SJCRH30 (cell line): Measurements from ENCODE around the gene CPXM1. TPM values are rescaled to one million over a fixed set of nuclear protein-coding genes. Genes with fewer than 3 reads are reported as not detected.
"Not testable (repeated sequence)": the region's sequence is repeated elsewhere in the genome, so short reads cannot be mapped to it uniquely, and the experiment has no call there.

Source experiments
- DNase-seq, 2 experiments: peaks; one replicate each; pipeline ENCODE4 v3.0.0-alpha.2; 2015 to 2020
- H3K27ac ChIP-seq: fragments of 250-450 bp; sonication (Bioruptor Pico); 2 replicates; pipeline ENCODE4 v1.5.1; 2020; ENCODE audit warnings: mild to moderate bottlenecking, moderate library complexity
- H3K27me3 ChIP-seq: fragments of 250-450 bp; sonication (Bioruptor Pico); 2 replicates; pipeline ENCODE4 v1.5.1; 2020; ENCODE audit warnings: mild to moderate bottlenecking, moderate library complexity
- H3K36me3 ChIP-seq: fragments of 250-450 bp; sonication (Bioruptor Pico); 2 replicates; pipeline ENCODE4 v1.5.1; 2020; ENCODE audit warnings: mild to moderate bottlenecking, moderate library complexity
- H3K4me1 ChIP-seq: fragments of 250-450 bp; sonication (Bioruptor Pico); 2 replicates; pipeline ENCODE4 v1.5.1; 2020; ENCODE audit warnings: mild to moderate bottlenecking, moderate library complexity
- H3K4me3 ChIP-seq: fragments of 250-450 bp; sonication (Bioruptor Pico); 2 replicates; pipeline ENCODE4 v1.5.1; 2020; ENCODE audit warnings: mild to moderate bottlenecking, moderate library complexity
- H3K9me3 ChIP-seq: fragments of 250-450 bp; sonication (Bioruptor Pico); replicated peaks from 2 replicates; pipeline ENCODE4 v1.5.1; 2020; ENCODE audit warnings: mild to moderate bottlenecking, moderate library complexity
- total RNA-seq: library from RNA; depleted of rRNA; stranded (reverse); fragments of >200 nt; shearing (Covaris generic); gene quantifications from 2 replicates; pipeline ENCODE4 v1.2.3, GENCODE V29; 2014

The CPXM1 gene
- total RNA-seq, 1 experiment from 2014 or later = 0.12 TPM

- Histone ChIP-seq H3K4me1 (peaks cover 5% of the 10 kb centered on the region; the same call in 1 of the 2 replicates), H3K9me3 (no peaks in the 10 kb centered on the region), H3K27me3 (no peaks in the 10 kb centered on the region), H3K36me3 (no peaks in the 10 kb centered on the region), H3K4me3 (no peak overlapping the region), H3K27ac (no peak overlapping the region)
- DNase-seq = no peak
Observed at GRCh38 chr20:2834401-2835110, 34.1 kb upstream of the CPXM1 start.

GRCh38 chr20:2833761-2834160 lies 33.3 kb upstream of the CPXM1 start:
- Histone ChIP-seq H3K27ac (no peak overlapping the region), H3K9me3 (no peaks in the 10 kb centered on the region), H3K27me3 (no peaks in the 10 kb centered on the region), H3K4me3 (no peak overlapping the region), H3K4me1 (peaks cover 5% of the 10 kb centered on the region; the same call in 1 of the 2 replicates), H3K36me3 (no peaks in the 10 kb centered on the region)
- no peak for DNase-seq

- DNase-seq, H3K4me1 ChIP-seq, H3K9me3 ChIP-seq, H3K36me3 ChIP-seq, H3K27me3 ChIP-seq, H3K27ac ChIP-seq, H3K4me3 ChIP-seq: not testable (repeated sequence)
Observed at GRCh38 chr20:2831206-2831605, 30.8 kb upstream of the CPXM1 start.

GRCh38 chr20:2829376-2829775 lies 28.9 kb upstream of the CPXM1 start:
- Histone ChIP-seq H3K9me3 (no peaks in the 10 kb centered on the region), H3K27ac (no peak overlapping the region), H3K4me1 (peaks cover 11% of the 10 kb centered on the region), H3K36me3 (no peaks in the 10 kb centered on the region), H3K4me3 (no peak overlapping the region), H3K27me3 (no peaks in the 10 kb centered on the region)
- DNase-seq = no peak

- H3K27me3 ChIP-seq = no peaks in the 10 kb centered on the region
- DNase-seq = no peak
- no peaks in the 10 kb centered on the region for H3K36me3 ChIP-seq
- no peaks in the 10 kb centered on the region for H3K9me3 ChIP-seq
- peaks cover 7% of the 10 kb centered on the region for H3K4me1 ChIP-seq
- no peak overlapping the region for H3K27ac ChIP-seq
- no peak overlapping the region for H3K4me3 ChIP-seq
Observed at GRCh38 chr20:2826655-2827054, 26.2 kb upstream of the CPXM1 start.

- peak in 1 of 2 experiments; percentile 35 for DNase-seq
- H3K4me1 ChIP-seq = peaks cover 10% of the 10 kb centered on the region
- no peaks in the 10 kb centered on the region for H3K27me3 ChIP-seq
- no peak overlapping the region for H3K4me3 ChIP-seq
- no peaks in the 10 kb centered on the region for H3K9me3 ChIP-seq
- no peaks in the 10 kb centered on the region for H3K36me3 ChIP-seq
- no peak overlapping the region for H3K27ac ChIP-seq
Observed at GRCh38 chr20:2825761-2826160, 25.3 kb upstream of the CPXM1 start.

- Histone ChIP-seq H3K4me1 (peaks cover 21% of the 10 kb centered on the region), H3K27me3 (no peaks in the 10 kb centered on the region), H3K4me3 (no peak overlapping the region), H3K36me3 (no peaks in the 10 kb centered on the region), H3K27ac (no peak overlapping the region), H3K9me3 (no peaks in the 10 kb centered on the region)
- peak; percentile 66 to 75 for DNase-seq
Observed at GRCh38 chr20:2822073-2822472, 21.6 kb upstream of the CPXM1 start.

GRCh38 chr20:2820896-2821869 lies 20.8 kb upstream of the CPXM1 start:
- Histone ChIP-seq H3K4me3 (no peak overlapping the region), H3K36me3 (no peaks in the 10 kb centered on the region), H3K4me1 (peaks cover 20% of the 10 kb centered on the region), H3K9me3 (no peaks in the 10 kb centered on the region), H3K27ac (no peak overlapping the region), H3K27me3 (no peaks in the 10 kb centered on the region)
- DNase-seq = no peak

GRCh38 chr20:2820084-2820895 lies 19.9 kb upstream of the CPXM1 start:
- no peaks in the 10 kb centered on the region for H3K36me3 ChIP-seq
- H3K4me3 ChIP-seq = no peak overlapping the region
- no peak for DNase-seq
- no peak overlapping the region for H3K27ac ChIP-seq
- no peaks in the 10 kb centered on the region for H3K9me3 ChIP-seq
- no peaks in the 10 kb centered on the region for H3K27me3 ChIP-seq
- H3K4me1 ChIP-seq = peaks cover 19% of the 10 kb centered on the region

- Histone ChIP-seq H3K4me3 (no peak overlapping the region), H3K27me3 (no peaks in the 10 kb centered on the region), H3K36me3 (no peaks in the 10 kb centered on the region), H3K4me1 (peaks cover 39% of the 10 kb centered on the region), H3K27ac (no peak overlapping the region), H3K9me3 (no peaks in the 10 kb centered on the region)
- no peak for DNase-seq
Observed at GRCh38 chr20:2817891-2818595, 17.6 kb upstream of the CPXM1 start.

GRCh38 chr20:2817341-2817726 lies 16.9 kb upstream of the CPXM1 start:
- no peaks in the 10 kb centered on the region for H3K36me3 ChIP-seq
- H3K4me1 ChIP-seq = peaks cover 39% of the 10 kb centered on the region
- H3K27ac ChIP-seq = no peak overlapping the region
- no peaks in the 10 kb centered on the region for H3K27me3 ChIP-seq
- H3K9me3 ChIP-seq = peaks cover 2% of the 10 kb centered on the region
- no peak overlapping the region for H3K4me3 ChIP-seq
- DNase-seq = no peak

- no peak for DNase-seq
- Histone ChIP-seq H3K27me3 (no peaks in the 10 kb centered on the region), H3K9me3 (peaks cover 7% of the 10 kb centered on the region), H3K4me3 (no peak overlapping the region), H3K4me1 (peaks cover 39% of the 10 kb centered on the region), H3K27ac (no peak overlapping the region), H3K36me3 (no peaks in the 10 kb centered on the region)
Observed at GRCh38 chr20:2816583-2817340, 16.3 kb upstream of the CPXM1 start.

GRCh38 chr20:2816030-2816582 lies 15.7 kb upstream of the CPXM1 start, which contains the start of gene TMEM239:
TSS of gene TMEM239 (plus strand) at chr20:2816364. CDS start at chr20:2816555, 191 bp downstream.
- H3K27ac ChIP-seq = no peak within 1 kb of the TSS
- H3K27me3 ChIP-seq = no peaks in the 10 kb centered on the region
- peaks cover 7% of the 10 kb centered on the region for H3K9me3 ChIP-seq
- H3K4me3 ChIP-seq = no peak within 1 kb of the TSS
- peaks cover 36% of the 10 kb centered on the region for H3K4me1 ChIP-seq
- H3K36me3 ChIP-seq = no peaks in the 10 kb centered on the region
- no peak for DNase-seq
